ENCODE measurements around the gene BTBD9.

Gene BTBD9

GRCh38 chr6:38287487-38287886 is 352.2 kb downstream of the BTBD9 start:
- no peak for DNase-seq (ENCODE audit: low read depth, low spot score)
- ChIA-PET CTCF (no interaction called here), POLR2A (no interaction called here)
- no peak overlapping the region for H3K4me3 ChIP-seq (ENCODE audit: low read depth, low read length)
- no peak for TF ChIP-seq CTCF (IDR thresholded peaks at IDR 0.05; ENCODE audit: insufficient read depth, low read length, missing control alignments)

GRCh38 chr6:38284802-38285394 is 354.8 kb downstream of the BTBD9 start:
- H3K4me3 ChIP-seq (ENCODE audit: low read depth, low read length), result no peak overlapping the region
- TF ChIP-seq CTCF (IDR thresholded peaks at IDR 0.05; ENCODE audit: insufficient read depth, low read length, missing control alignments), result no peak
- ChIA-PET CTCF (no interaction called here), POLR2A (no interaction called here)
- no peak for DNase-seq (ENCODE audit: low read depth, low spot score)

DNA sequence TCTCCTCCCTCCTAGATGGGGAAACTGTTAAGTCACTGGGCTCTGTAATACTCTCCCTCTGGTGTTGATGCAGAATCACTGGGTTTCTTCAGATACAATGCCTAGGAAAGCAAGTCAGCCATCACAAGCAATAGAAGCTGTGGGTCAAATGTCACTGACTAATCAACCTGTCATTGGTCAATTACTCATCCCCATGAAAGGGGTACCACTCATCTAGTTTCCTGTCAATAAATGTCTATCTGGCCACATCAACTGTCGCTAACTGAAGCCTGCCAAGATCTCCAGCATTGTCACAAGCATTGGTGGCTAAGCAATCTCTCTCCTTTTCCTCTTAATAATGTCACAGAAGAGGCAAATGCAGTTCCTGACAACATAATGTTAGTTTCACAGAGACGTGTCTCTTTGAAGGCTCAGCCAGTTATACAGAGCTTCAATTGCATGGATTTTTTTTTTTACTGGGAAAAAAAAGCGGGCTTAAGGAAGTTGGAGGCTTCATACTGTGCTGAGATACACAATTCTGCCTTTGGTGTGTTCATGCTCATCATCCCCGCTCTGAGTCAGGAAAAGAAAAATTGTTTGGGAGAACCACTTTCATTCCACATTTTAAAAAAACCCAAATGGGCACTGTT is 355.9 kb downstream of the BTBD9 start:
- POLR2A ChIA-PET, result no interaction called here
- no peak overlapping the region for H3K4me3 ChIP-seq (ENCODE audit: low read depth, low read length)
- no peak for TF ChIP-seq CTCF (IDR thresholded peaks at IDR 0.05; ENCODE audit: insufficient read depth, low read length, missing control alignments)
- DNase-seq (ENCODE audit: low read depth, low spot score), result no peak
- CTCF ChIA-PET, result no interaction called here

- CTCF ChIA-PET, result interaction anchor here (1.4 kb wide), 1 partner anchor 10 kb away, joined by 3 read pairs; no protein-coding TSS in a partner anchor
- no peak overlapping the region for H3K4me3 ChIP-seq (ENCODE audit: low read depth, low read length)
- POLR2A ChIA-PET, result no interaction called here
- DNase-seq (ENCODE audit: low read depth, low spot score), result no peak
- TF ChIP-seq CTCF (IDR thresholded peaks at IDR 0.05; ENCODE audit: insufficient read depth, low read length, missing control alignments), result no peak
Observed at GRCh38 chr6:38282911-38283310, 356.8 kb downstream of the BTBD9 start.

DNA sequence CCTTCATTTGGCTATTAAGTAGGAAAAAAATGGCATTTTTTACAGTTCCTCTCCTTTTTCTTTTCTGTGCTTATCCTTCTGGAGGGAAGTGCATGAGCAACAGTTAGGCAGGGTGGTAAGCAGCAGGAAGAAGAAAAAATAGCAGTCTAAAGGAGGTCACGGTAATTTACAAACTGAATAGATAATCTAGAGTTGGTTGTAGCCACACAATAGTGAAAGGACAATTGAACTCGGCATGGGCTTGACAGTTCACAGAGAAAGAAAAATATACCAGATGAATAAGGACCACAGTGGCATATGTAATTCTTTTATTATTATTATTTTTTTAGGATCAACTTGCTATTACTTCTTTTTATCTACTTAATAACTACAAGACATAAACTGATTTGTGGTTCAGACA is 358.6 kb downstream of the BTBD9 start:
- H3K4me3 ChIP-seq (ENCODE audit: low read depth, low read length), result no peak overlapping the region
- ChIA-PET POLR2A (no interaction called here), CTCF (no interaction called here)
- no peak for TF ChIP-seq CTCF (IDR thresholded peaks at IDR 0.05; ENCODE audit: insufficient read depth, low read length, missing control alignments)
- no peak for DNase-seq (ENCODE audit: low read depth, low spot score)

GRCh38 chr6:38279963-38280588 is 359.7 kb downstream of the BTBD9 start:
- ChIA-PET CTCF (interaction anchor here (2.1 kb wide), 1 partner anchor 214 kb away, joined by 9 read pairs; no protein-coding TSS in a partner anchor), POLR2A (interaction anchor here (1.0 kb wide), 1 partner anchor 18 kb away, joined by 3 read pairs; no protein-coding TSS in a partner anchor)
- H3K4me3 ChIP-seq (ENCODE audit: low read depth, low read length), result no peak overlapping the region
- DNase-seq (ENCODE audit: low read depth, low spot score), result no peak
- TF ChIP-seq CTCF (IDR thresholded peaks at IDR 0.05; ENCODE audit: insufficient read depth, low read length, missing control alignments), result no peak

All from AG04449 (cell line).